Left hindlimb (tissue), 1 donor: ENCODE results near the gene IL1RAP.
"Not testable (repeated sequence)": the region's sequence is repeated elsewhere in the genome, so short reads cannot be mapped to it uniquely, and the experiment has no call there.

Experiments
- DNase-seq: peaks from one replicate; pipeline ENCODE4 v3.0.0-alpha.2; 2018

The IL1RAP gene

DNA sequence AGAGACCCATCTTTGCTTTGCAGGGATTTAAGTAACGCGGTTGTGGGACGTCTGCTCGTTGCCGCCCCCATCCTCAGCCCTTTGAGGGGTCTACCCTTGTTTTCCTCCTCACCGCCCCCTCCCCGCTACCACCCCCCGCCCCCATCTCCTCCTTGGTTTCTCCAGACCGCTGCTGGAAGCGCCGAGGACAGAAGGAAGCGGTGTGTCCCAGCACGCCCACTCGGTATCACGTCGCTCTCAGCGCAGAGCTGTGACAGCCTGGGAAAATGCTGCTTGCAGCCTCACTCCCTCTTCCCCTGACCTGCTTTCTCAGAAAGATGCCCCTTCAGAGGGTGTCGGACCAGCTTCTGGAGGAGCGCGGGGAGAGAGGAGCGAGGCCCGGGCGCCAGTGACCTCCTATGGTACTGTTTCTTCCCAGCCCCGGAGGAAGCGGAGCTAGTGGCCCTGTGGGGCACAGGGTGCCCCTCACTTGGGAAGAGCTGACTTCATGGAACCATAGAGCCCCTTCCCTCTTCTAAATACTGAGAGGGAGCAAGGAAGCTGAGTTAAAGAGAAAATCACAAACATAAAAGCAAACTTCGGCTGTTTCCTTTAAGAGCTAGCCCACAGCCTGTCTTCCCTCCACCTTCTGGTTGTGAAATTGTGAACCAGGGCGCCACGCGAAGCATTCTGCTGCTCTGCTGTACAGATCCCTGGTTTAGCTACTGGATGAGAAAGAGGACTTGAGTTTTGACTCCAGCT is 698 bp downstream of the IL1RAP start:
- DNase-seq, result peak; percentile 57

DNA sequence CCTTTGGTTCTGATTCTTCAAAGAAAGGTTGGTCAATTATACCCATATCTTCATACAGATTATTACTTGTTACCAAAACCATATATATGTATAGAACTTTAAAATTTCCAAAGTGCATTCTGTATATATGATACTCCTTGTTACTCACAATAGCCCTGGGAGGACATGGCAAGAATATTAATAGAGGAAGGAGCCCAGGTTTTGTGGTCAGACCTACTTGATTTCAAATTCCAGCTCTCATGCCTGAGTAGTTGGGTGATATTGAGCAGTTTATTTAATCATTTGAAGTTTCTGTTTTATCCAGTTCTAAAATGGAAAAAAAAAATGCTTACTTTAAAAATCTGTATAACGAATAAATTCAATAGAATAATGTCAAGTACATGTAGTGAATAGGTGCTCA is 2.5 kb downstream of the IL1RAP start:
- DNase-seq, result no peak

DNA sequence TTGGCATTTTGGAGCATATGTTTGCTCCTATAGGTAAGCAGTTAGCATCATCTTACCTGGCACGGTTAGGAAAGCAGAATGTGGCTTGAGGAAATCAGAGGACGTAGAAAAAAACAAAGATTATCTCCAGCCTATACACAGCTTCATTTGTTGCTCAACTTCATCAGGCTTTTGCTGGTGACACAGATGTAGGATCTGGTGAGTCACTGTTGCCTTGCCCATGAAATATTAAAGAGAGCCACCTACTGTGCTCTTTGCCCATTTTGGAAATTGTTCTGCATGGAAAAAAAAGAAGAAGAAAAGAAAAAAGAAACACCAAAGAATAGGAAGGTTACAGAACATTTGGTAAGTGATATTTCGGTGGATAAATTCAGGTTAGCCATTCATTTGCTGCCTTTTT is 3.8 kb downstream of the IL1RAP start:
- no peak for DNase-seq

DNA sequence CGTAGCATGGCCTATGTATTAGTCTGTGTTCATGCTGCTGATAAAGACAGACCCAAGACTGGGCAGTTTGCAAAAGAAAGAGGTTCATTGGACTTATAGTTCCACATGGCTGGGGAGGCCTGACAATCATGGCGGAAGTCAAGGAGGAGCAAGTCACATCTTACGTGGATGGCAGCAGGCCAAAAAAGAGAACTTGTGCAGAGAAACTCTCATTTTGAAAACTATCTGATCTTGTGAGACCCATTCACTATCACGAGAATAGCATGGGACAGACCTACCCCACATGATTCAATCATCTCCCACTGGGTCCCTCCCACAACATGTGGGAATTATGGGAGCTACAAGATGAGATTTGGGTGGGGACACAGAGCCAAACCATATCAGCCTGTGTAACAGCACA is 4.6 kb downstream of the IL1RAP start:
- DNase-seq, result not testable (repeated sequence)

DNA sequence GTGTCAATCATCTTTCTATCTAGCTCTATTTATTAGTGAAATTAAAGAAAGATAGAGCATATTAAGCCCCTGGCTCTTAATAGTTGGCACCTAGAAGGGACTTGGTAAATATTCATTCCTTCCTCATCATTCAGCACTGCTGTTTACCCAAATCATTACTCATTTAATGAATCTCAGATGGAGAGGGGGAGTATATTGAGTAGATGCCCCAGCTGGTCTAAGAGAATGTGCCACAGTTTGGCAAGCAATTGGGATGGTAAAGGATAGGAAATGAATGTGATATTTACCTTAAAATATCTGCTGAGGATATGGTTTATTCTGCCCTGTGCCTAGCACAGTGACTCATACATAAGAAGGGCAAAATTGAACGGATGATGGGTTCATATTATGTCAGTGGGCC is 6.0 kb downstream of the IL1RAP start:
- DNase-seq, result no peak

DNA sequence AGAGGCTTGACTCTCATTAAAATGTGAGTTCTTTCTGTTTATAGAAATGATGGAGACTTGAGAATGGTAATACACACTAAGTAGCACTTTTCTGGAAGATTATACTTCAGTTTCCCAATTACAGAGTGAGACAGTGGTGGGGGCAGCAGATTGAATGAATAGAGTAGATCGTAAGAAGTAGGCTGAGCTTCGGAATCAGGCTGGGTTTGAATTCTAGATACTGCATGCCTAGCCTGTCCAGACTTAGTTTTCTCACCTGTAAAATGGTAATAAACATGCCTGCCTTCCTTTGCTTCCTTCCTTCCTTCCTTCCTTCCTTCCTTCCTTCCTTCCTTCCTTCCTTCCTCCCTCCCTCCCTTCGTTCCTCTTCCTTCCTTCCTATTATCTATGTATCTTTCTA is 8.1 kb downstream of the IL1RAP start:
- no peak for DNase-seq

DNA sequence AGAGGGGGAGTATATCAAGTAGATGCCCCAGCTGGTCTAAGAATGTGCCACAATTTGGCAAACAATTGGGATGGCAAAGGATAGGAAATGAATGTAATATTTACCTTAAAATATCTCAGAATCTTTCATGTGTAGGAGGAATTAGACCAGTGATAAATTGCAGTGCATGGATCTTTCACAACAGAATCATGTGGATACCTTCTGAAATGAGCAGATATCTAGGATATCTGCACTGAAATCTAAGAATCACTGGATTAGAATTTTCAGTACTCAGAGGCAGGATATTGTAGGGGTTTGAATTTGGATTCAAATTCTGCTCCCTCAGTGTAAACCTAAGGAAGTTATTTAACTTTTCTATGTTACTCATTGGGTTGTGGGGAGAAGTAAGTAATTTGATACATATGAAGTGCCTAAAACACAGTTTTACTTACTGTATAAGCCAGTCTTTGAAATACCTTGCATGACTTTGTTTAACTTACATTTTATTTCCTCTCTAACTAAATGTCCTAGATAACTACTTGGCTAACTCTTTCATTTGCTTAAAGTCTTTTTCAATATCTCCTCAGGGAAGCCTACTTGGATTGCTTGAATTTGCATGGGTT is 8.8 kb downstream of the IL1RAP start:
- no peak for DNase-seq

DNA sequence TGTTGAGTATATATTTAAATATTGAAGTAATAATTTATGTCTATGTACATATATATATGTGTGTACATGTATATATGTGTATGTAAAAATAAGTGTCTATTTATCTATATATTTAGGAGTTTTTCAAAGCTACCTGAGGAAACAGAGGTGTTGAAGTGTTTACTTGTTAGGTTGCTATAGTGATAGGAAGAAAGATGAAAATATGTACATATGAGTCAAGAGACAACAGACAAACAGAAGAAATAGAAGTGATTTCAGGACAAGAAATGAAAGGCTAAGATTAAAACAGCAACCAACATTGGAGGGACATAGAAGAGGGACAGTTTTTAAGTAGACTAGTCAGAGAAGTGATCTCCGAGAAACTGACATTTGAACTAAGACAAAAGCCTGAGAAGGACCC is 11.1 kb downstream of the IL1RAP start:
- no peak for DNase-seq

DNA sequence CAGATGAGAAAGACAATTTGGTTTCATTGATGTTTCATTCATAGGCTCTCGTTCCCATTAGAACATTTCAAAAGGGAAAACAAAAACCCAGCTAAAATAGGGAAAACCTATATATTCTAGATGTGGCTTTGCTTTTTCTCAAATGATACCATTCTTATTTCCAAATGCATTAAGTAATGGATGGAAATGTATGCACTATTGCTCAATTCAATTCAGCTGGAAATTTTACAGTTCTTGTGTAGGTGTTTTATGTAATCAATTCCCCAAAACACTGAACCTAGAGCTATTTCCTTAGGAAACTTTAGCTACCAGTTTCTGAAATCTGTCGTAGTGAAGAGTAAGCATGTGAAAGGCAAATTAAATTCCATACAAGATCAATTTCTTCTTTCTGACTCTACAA is 11.7 kb downstream of the IL1RAP start:
- DNase-seq, result no peak

DNA sequence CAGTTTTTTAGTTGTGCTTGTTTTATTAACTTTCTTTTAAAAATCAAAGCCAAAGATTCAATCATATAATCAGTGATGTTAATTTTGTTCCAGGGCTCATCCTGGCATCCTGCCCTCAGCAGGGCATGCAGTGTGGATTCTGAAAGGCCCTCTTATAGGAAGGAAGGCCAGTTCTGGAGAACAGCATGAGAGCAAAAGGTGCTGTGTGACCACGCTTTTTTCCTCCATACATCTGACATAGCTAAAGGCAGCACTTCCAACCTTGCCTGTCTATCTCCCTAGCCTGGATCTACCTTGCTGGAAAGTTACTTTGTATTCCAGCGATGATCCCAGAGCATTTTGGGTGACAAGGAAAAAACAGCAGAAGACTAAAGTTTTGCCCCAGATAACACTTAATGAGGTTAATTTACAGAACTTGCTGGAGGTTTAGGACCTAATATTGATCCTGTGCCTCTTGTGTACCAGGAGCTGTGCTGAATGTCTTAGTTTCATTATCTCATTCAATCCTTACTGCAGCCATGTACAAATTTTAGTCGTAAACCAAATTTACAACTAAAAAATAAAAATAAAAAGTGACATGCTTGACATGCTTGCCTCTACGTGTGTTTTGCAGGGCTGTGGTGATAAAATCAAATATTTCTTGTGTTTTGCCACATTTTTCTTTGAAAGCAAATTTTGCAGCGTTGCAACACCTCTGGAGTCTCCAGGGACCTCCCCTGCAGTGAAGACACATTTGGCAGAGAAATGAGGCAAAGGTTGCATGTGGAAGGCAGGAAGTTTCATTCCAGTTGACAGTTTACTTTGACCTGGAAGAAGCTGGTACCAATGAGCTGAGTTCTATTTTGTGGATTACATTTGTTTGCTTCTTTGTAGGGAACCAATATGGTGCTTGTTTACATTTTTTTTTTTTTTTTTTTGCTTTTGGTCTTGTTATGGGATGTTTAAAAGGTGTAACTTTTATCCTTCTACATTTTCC is 13.2 kb downstream of the IL1RAP start:
- DNase-seq, result no peak

DNA sequence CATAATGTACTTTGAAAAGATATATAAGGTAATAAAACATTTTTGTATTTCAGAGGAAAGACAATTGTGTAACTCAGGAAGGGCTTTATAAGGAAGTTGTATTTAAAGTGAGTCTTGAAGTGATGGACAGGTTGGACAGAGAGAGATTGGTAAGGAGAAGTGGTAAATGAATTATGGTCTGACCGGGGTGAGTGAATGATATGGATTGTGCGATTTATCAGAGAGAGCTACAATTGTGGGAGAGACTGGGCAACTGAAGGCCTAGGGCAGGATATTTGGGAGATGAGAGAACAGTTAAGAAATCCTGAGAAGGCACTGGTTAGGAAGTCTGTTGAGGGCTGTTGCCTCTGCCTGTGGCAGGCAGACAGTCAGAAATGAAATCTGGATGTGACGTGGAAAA is 14.8 kb downstream of the IL1RAP start:
- DNase-seq, result no peak

DNA sequence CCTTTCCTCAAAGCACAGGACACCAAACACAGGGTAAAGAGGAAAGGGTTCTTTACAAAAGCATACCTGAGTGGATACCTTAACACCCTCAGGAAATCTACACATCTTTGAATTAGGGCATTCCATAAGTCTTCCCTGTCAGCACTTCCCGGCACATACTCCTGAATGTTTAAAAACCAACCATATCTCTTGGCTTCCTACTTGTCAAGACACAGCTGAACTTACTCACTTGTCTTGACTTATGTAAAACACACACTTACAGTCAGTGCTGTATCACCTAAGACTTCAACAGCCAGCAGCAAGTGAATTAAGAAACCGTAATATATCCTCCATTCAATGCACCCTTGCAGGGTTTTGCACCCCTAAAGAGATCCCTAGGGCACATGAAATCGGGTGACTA is 17.5 kb downstream of the IL1RAP start:
- DNase-seq, result no peak

DNA sequence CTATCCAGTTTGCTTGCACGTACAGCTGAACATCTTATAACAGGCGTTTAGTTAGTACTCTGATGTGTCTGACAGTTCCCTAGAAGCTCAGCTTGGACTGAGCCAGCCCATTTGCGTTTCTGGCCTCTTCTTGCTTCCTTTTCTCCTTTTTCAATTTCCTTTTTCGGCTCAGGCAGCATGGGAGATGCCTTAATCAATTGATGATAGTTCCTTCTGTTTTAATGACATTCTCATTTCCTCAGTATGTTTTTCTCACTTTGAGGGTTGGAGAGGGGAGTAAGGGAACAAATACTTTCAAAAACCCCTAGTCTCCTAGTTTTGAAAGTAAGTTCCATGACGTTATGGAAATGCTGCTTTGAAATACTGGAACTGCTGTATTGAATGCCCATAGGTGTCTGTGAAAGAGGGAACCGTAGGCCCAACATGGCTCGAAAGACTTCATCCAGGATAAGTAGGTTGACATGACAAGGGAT is 18.9 kb downstream of the IL1RAP start:
- peak; percentile 50 for DNase-seq

DNA sequence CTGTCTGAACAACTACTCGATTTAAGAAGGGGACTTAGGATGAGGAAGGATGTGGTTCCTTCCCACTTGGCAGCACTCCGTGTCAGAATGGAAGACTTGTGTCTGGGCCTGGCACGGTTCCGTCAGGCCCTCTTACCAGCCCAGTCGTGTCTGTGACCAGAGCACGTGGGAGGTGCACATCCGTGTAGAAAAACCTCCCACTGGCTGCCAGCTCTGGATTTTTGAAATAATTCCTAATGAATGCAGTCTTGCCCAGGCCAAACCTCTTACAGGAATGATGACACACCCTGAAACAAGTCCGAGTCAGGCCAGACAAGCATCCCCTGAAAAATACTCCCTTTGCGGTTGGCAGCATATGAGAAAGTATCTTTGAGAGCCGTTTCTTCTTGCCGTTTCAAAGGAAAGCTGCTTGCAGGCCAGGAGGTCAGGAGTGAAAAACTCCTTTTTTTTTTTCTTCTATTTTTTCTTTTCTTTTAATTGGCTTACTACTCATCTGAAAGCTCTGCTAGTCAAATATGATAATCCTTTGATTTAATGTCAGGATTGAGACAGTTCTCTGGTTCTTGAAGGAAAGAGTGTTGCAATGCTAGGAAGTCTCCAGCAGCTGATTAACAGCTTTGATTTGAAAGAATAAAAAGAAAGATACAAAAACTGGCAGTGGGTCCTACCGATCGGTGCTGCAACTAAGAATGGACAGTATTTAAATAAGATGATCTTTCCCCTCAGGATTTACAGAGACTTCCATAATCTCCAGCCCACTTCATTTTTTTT is 19.8 kb downstream of the IL1RAP start:
- peak; percentile 88 for DNase-seq

DNA sequence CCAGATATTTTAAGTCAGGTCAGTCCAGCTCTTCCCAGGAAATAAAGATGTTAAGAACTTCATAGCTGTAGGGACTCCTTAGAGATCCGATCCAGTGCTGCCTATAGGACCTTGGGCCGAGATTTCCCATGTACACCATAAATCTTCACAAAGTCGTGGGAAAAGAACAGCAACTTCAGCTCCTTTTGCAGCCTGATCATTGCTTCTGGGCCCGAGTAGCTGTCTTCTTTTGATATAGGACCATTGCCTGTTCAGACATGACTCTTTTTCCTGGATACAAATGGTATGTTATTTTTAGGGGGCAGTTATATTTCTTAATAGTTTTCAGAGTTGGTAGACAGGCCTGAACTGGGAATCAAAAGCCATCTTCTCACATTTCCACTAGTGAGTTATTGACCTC is 20.5 kb downstream of the IL1RAP start:
- no peak for DNase-seq

DNA sequence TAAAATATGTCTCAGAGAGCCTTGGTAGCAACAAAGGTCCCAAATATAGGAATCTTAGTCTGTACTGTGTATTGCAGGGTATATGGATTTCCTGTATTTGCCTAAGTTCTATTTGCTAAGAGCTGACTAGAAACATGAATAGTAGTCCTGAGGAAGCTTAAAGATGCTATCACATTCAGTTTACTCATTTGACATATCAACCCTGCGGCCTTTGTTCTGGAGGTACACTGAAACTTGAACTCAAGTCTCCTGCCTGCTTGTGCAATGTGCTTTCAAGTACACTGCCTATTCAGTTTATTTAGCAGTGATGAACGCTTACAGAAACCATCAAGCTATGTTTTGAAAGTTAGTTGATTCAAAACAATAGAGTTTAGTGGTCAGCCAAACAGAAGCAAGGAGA is 21.1 kb downstream of the IL1RAP start:
- DNase-seq, result no peak

DNA sequence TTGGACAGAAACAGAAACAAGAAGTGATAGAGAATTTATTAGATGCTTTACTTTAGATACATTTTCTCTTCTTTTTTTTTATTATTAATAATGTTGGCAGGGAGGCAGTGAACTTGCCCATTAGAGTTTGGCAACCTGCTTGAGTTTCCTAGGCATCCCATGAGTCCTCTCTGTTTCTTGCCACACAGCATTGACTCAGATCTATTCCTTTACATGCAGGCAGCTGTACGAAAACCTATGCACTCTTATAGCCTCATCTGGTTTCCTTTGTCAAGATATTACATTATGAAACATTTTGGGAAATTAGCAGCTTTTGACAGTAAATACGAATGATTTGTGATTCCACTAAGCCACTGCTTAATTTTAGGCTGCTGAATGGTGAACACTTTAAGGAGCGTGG is 23.3 kb downstream of the IL1RAP start:
- DNase-seq, result no peak

DNA sequence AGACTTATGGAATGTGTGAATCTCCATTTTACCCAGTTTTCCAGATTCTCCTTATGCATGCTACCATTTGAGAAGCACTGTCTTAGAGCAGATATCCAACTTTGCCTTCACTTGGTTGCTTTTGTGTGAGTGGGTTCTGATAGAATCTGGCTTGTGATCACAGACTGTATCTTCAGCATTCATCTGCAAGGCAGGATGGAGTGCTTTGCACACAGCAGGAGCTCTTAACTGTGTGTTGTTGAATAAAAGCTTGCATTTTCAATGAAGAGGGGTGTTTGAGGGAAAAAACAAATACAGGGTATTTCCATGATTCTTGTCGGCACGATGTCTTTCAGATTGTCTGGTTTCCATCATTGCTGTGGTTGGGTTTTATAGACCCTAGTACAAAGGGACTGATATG is 24.4 kb downstream of the IL1RAP start:
- DNase-seq, result no peak

DNA sequence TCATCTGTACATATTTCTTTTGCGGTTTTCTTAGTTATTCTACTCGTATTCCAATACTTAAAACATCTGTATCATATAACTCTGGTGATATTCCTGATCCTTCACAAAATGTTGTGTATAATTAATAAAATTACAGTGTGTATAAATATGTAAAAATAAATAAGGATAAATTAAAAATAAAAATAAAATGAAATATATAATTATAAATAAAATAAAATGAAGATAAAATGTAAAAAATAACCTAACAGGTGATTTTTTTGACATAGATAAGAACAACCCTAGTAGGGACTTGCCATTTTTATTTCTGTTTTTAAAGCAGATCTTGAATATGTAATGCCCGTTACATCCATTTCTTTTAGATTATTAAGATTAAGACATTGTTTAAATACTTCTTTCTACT is 25.6 kb downstream of the IL1RAP start:
- no peak for DNase-seq

DNA sequence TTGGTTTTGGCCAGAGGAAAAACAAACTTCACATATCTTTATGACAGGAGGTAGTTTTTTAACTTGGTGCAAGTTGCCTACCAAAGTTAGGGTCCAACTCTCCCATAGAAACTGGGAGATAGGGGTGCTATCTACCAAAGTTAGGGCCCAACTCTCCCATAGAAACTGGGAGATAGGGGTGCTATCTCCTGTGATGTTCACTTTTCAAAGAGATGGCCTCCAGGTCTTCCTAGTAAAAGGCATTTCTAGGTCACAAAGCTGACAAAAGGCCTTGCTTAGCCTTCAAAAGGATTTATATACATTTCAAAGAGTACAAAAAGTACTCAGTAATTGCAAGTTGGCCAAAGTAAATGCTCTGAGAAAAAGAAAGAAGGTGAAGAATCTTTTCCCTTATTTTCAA is 27.1 kb downstream of the IL1RAP start:
- DNase-seq, result no peak

DNA sequence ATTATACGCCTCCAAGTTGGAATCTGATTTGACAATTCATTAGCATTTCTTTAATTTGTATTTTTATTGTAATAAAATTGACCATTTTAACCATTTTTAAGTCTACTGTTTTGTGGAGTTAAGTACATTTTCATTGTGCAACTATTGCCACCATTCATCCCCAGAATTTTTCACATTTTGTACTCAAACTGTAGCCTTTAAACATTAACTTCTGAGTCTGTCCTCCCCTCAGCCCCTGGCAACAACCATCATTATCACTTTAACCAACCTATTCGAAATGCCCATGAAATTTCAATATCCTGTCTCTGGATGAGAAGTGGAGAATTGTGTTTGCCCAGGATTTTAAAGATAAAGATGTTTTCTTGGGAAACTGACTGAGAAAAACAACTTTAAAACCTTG is 27.7 kb downstream of the IL1RAP start:
- no peak for DNase-seq

DNA sequence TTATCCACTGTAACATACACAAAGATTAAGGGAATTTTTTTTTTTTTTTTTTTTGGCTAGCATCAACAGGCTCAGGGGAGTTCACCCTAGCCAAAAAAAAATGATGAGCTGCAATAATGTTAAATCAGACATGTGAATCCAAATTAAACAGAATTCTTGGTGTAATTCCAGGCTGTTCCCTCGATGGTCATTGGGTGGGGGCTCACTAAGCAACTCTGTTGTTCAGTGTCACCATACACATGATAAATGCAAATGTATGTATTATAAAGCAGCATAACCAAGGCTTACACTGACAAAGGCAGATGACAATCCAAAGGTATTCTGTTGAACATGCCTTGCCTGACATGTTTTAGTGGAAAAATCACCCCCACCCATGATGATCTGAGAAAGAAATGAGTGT is 29.0 kb downstream of the IL1RAP start:
- peak; percentile 52 for DNase-seq

DNA sequence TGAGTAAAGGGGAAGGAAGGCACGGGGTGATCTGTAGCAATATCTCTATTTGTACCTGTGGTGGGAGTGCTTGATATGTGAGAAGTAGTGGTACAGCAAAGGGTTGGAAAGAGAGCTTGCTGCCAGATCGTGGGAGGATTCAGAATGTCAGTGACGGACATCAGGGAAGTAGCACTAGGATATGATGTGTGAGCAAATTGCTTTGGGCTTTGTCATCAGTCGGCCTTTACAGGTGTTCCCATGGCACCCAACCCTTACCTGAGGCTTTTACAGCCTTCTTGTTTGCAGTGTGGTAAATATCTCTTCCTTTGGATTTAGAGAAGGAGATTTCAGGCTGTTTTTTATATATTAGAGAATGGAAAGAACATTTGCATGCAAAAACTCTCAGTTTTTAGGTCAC is 29.8 kb downstream of the IL1RAP start:
- no peak for DNase-seq
